ENCODE data around the gene SMARCB1. TPM values are rescaled to one million over a fixed set of nuclear protein-coding genes. Genes with fewer than 3 reads are reported as not detected.

Gene SMARCB1
- polyA plus RNA-seq, 1 donor (not counting 4 experiments of a cell fraction or from before 2014, with no cell fraction given) = 95.2 TPM

- Histone ChIP-seq H2AFZ (ENCODE audit: control insufficient read depth, low read length) (no peak overlapping the region), H4K20me1 (ENCODE audit: control insufficient read depth, extremely low read depth, insufficient read depth, low read length) (no peaks in the 10 kb centered on the region), H3K4me2 (ENCODE audit: control insufficient read depth, extremely low read depth, insufficient read depth, low read depth, low read length) (no peak overlapping the region), H3K4me3 (ENCODE audit: control insufficient read depth in 2 of 3, extremely low read depth in 1 of 3, insufficient read depth in 2 of 3, low read depth in 1 of 3, low read length in 3 of 3) (no peak overlapping the region), H3K9me3 (ENCODE audit: control insufficient read depth, low read depth, low read length) (no peaks in the 10 kb centered on the region), H3K4me1 (ENCODE audit: control insufficient read depth, extremely low read depth, insufficient read depth, low read length) (peaks cover 5% of the 10 kb centered on the region), H3K9ac (ENCODE audit: control insufficient read depth, extremely low read depth, insufficient read depth, low read length) (no peak overlapping the region), H3K9me1 (ENCODE audit: control insufficient read depth, extremely low read depth, insufficient read depth, low read length) (no peaks in the 10 kb centered on the region), H3K27ac (ENCODE audit: control insufficient read depth, insufficient read depth, low read length) (no peak overlapping the region), H3K27me3 (ENCODE audit: control insufficient read depth, extremely low read depth, insufficient read depth, low read length) (no peaks in the 10 kb centered on the region), H3K36me3 (ENCODE audit: control insufficient read depth in 2 of 2, extremely low read depth in 1 of 2, insufficient read depth in 2 of 2, low read length in 2 of 2) (peaks cover 19 to 24% of the 10 kb centered on the region in 2 experiments), H3K79me2 (ENCODE audit: control insufficient read depth, insufficient read depth, low read length) (peaks cover 5% of the 10 kb centered on the region)
- dilution Hi-C loops (cut with MboI; ENCODE audit: extremely low pct_ligation_motif_present, low sequenced_read_pairs) = no loop called here
- DNase-seq (ENCODE audit: low read depth, low spot score) (no peak), FAIRE-seq (no peak)
- TF ChIP-seq CTCF (optimal IDR thresholded peaks at IDR 0.05 in 1 of 3, IDR thresholded peaks at IDR 0.05 in 1 of 3, conservative IDR thresholded peaks at IDR 0.05 in 1 of 3; ENCODE audit: extremely low read depth in 1 of 3, insufficient read depth in 2 of 3, low read length in 3 of 3) (no peak), EZH2 (IDR thresholded peaks at IDR 0.05; ENCODE audit: low read length) (no peak)
Measured at GRCh38 chr22:23835484-23836144, 48.8 kb downstream of the SMARCB1 start.

- dilution Hi-C loops (cut with MboI; ENCODE audit: extremely low pct_ligation_motif_present, low sequenced_read_pairs) = no loop called here
- DNase-seq (ENCODE audit: low read depth, low spot score) (no peak), FAIRE-seq (no peak)
- Histone ChIP-seq H3K9ac (ENCODE audit: control insufficient read depth, extremely low read depth, insufficient read depth, low read length) (no peak overlapping the region), H3K27ac (ENCODE audit: control insufficient read depth, insufficient read depth, low read length) (no peak overlapping the region), H3K9me3 (ENCODE audit: control insufficient read depth, low read depth, low read length) (no peaks in the 10 kb centered on the region), H3K27me3 (ENCODE audit: control insufficient read depth, extremely low read depth, insufficient read depth, low read length) (peaks cover under 1% of the 10 kb centered on the region), H3K4me1 (ENCODE audit: control insufficient read depth, extremely low read depth, insufficient read depth, low read length) (peaks cover 5% of the 10 kb centered on the region), H3K79me2 (ENCODE audit: control insufficient read depth, insufficient read depth, low read length) (peaks cover 2% of the 10 kb centered on the region), H3K36me3 (ENCODE audit: control insufficient read depth in 2 of 2, extremely low read depth in 1 of 2, insufficient read depth in 2 of 2, low read length in 2 of 2) (peaks cover 17 to 24% of the 10 kb centered on the region in 2 experiments), H3K4me2 (ENCODE audit: control insufficient read depth, extremely low read depth, insufficient read depth, low read depth, low read length) (no peak overlapping the region), H3K4me3 (ENCODE audit: control insufficient read depth in 2 of 3, extremely low read depth in 1 of 3, insufficient read depth in 2 of 3, low read depth in 1 of 3, low read length in 3 of 3) (no peak overlapping the region), H2AFZ (ENCODE audit: control insufficient read depth, low read length) (no peak overlapping the region), H4K20me1 (ENCODE audit: control insufficient read depth, extremely low read depth, insufficient read depth, low read length) (no peaks in the 10 kb centered on the region), H3K9me1 (ENCODE audit: control insufficient read depth, extremely low read depth, insufficient read depth, low read length) (no peaks in the 10 kb centered on the region)
- TF ChIP-seq CTCF (optimal IDR thresholded peaks at IDR 0.05 in 1 of 3, IDR thresholded peaks at IDR 0.05 in 1 of 3, conservative IDR thresholded peaks at IDR 0.05 in 1 of 3; ENCODE audit: extremely low read depth in 1 of 3, insufficient read depth in 2 of 3, low read length in 3 of 3) (no peak), EZH2 (IDR thresholded peaks at IDR 0.05; ENCODE audit: low read length) (no peak)
Measured at GRCh38 chr22:23836281-23836680, 49.5 kb downstream of the SMARCB1 start.

Measured in keratinocyte (primary cell).